T-helper 2 cell treated with Interferon-gamma antibody and Interleukin-4, amounts not matched to agents 5 μg/mL and 100 μg/mL, for 36 hours (primary cell): ENCODE measurements around the gene NUP58.
"Not testable (repeated sequence)": the region's sequence is repeated elsewhere in the genome, so short reads cannot be mapped to it uniquely, and the experiment has no call there.

Source experiments
- DNase-seq: peaks from one replicate; pipeline ENCODE4 v3.0.0; 2021; ENCODE audit warnings: low spot score
- H3K27ac Mint-ChIP-seq: one replicate; pipeline ENCODE4 v1.8.0; 2021; ENCODE audit warnings: mild to moderate bottlenecking, mixed read lengths
- H3K27me3 Mint-ChIP-seq: one replicate; pipeline ENCODE4 v1.8.0; 2021; ENCODE audit warnings: low read depth, mixed read lengths
- H3K36me3 Mint-ChIP-seq: one replicate; pipeline ENCODE4 v1.8.0; 2021; ENCODE audit warnings: low read depth, mixed read lengths
- H3K4me1 Mint-ChIP-seq: one replicate; pipeline ENCODE4 v1.8.0; 2021; ENCODE audit warnings: low read depth, mixed read lengths
- H3K4me3 Mint-ChIP-seq: one replicate; pipeline ENCODE4 v1.8.0; 2022; ENCODE audit warnings: mild to moderate bottlenecking, moderate library complexity, mixed read lengths
- H3K9me3 Mint-ChIP-seq: one replicate; pipeline ENCODE4 v1.8.0; 2021; ENCODE audit warnings: mixed read lengths

NUP58 gene

DNA sequence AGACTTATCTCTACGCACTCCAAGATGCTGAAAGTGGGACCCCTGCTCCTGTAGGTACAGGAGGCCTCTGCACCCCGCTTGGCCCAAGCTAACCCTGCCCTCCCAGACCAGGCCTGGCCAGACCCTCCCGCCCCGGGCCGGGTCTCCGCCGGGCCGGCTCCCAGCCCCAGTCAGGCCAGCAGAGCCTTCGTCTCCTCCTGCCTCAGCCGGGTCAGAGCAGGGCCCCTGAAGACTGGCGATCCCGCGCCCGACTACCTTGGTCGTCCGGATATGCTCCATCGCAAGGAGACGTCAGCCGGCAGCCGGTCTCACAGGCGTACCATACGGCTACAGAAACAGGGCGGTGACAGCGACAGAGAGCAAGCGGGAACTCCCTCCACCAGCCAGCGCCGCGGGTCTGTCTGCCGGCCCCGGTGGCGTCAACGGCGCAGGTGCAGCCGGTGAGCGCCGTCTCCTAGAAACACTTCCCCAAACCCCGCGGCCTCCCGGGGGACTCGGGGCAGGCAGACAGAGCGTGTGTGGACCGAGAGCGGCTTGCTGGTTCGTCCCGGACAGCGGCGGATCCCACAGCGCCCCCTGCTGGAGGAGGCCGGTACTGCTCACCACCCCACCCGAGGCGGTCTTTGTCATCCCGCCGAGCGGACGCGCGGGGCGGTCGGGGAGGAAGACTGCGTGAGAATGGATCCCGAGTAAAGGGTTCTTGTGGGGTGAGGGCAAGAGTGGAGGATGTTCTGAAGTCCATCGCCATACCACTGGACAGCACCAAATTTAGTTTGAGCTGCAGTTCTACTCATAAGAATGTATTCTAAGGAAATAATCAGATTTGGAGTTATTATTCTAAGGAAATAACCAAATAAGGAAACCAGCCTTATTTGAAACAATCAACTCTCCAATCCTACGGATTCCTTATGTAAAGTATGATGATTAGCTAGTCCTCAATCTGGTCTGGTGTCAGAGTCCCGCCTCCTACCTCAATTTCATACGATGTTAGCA, 14.2 kb upstream of the NUP58 start, which contains the start of gene MTMR6:
MTMR6 (minus strand) TSS at position 520 of the 993 bp plus-strand sequence; CDS start at position 279, 241 bp downstream.
- Mint-ChIP-seq H3K36me3 (peaks cover 19% of the 10 kb centered on the region), H3K27me3 (peaks cover 19% of the 10 kb centered on the region), H3K4me1 (peaks cover 33% of the 10 kb centered on the region), H3K4me3 (peak within 1 kb of the TSS; percentile 97), H3K27ac (peak within 1 kb of the TSS; percentile 98), H3K9me3 (no peaks in the 10 kb centered on the region)
- DNase-seq: peak; percentile 92

DNA sequence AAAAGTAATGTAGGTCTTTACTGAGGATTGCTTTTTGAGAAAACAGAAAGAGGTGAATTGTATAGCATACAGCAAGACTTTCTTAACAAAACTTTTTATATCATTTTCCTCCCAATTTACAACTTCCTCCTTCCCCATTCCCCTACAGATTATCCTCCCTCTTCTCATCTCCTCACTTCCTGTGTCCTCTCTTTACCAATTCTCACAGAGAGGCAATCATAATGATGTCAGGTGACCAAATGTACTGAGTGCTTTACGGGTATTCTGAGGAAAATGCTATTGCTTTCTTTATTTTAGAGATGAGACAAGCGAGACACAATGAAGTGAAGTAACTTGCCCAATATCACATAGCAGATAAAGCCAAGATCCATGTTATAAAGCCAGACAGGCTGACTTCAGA, 12.5 kb upstream of the NUP58 start:
- Mint-ChIP-seq H3K4me1 (peaks cover 26% of the 10 kb centered on the region), H3K27ac (no peak overlapping the region), H3K4me3 (no peak overlapping the region), H3K36me3 (peaks cover 11% of the 10 kb centered on the region), H3K9me3 (no peaks in the 10 kb centered on the region), H3K27me3 (peaks cover 19% of the 10 kb centered on the region)
- no peak for DNase-seq

DNA sequence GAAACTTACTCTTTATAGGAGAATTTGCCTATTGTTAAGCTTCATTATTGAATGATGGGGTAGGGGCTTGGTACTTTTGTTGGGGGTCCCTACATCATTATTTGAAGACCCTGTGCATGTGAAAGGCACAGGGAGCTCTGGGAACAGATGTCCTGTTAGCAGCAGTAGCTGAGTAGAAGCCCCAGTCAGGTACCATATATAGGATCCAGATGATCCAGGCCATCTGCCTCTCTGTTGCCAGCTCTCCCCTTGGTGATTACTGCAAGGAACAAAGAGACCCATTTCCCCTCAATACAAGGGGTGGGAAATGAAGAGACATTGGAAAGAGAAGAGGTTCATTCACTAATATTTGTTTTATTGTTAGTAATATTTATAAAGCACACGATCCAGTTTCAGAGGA, 9.7 kb upstream of the NUP58 start:
- H3K9me3 Mint-ChIP-seq: no peaks in the 10 kb centered on the region
- H3K27ac Mint-ChIP-seq: no peak overlapping the region

DNA sequence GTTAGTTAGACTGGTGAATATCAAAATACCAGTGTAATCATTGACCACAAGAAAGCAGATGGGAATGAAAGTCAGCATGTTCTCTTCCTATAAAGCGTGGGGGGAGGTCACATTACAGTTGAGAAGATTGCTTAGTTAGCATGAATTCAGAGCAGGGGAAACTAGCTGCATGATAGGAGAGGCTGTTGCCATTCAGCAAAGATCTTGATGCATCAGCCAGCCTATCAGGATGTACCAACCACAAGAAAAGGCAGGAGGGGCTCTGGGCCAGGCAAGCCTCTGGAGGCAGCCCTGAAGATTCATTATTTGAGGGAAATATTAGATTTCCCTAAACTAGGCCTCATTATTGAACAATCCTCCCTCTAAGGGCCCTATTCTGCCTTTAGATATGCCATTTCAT, 9.1 kb upstream of the NUP58 start:
- Mint-ChIP-seq H3K4me1 (peaks cover 14% of the 10 kb centered on the region), H3K36me3 (no peaks in the 10 kb centered on the region), H3K4me3 (no peak overlapping the region), H3K9me3 (no peaks in the 10 kb centered on the region), H3K27me3 (peaks cover 46% of the 10 kb centered on the region), H3K27ac (peak overlapping the region; percentile 15)
- no peak for DNase-seq

More for the DNA sequence above, 9.7 kb upstream of the NUP58 start:
- Mint-ChIP-seq H3K36me3 (no peaks in the 10 kb centered on the region), H3K4me3 (no peak overlapping the region), H3K27me3 (peaks cover 40% of the 10 kb centered on the region), H3K4me1 (peaks cover 14% of the 10 kb centered on the region)
- DNase-seq: no peak

DNA sequence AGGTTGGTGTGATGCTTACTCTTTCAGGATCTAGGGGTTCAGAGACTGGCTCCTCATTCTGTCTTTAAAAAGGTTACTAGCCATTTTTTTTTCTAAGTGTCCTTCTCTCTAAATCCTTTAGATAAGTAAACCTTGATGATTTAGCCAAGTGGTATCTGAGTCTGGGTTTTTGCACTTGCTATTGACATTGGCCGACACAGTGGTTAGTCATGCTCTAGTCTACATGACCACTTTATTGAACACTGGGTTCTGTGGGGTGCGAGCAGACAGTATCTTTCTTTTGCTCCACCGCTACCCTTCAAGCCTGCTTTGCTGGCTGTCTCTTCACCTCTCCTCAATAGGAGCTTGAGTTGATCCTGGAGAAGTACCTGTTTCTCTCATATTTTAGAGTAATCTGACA, 6.2 kb upstream of the NUP58 start:
- Mint-ChIP-seq H3K36me3 (no peaks in the 10 kb centered on the region), H3K27ac (no peak overlapping the region), H3K9me3 (no peaks in the 10 kb centered on the region), H3K4me3 (no peak overlapping the region), H3K4me1 (peaks cover 5% of the 10 kb centered on the region), H3K27me3 (peaks cover 49% of the 10 kb centered on the region)
- DNase-seq: no peak

DNA sequence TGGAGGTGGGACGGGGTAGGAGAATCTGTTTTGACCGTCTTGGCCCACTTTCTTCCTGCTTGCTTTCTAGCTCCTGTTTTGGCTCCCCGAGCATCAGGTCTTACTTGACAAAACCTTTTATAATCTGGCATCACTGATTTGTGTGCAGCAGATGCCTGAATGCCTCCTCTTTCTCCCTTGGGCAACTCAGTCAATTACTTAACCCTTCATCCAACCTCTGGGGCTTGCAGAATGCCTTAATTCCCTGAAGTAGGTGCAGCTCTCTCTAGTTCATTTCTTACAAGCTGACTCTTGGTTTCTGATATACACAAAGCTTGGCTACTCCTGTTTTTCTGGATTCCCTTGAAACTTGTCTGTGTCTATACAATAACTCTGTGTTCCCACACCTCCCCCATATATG, 5.7 kb upstream of the NUP58 start:
- Mint-ChIP-seq H3K27me3 (peaks cover 49% of the 10 kb centered on the region), H3K27ac (no peak overlapping the region)

DNA sequence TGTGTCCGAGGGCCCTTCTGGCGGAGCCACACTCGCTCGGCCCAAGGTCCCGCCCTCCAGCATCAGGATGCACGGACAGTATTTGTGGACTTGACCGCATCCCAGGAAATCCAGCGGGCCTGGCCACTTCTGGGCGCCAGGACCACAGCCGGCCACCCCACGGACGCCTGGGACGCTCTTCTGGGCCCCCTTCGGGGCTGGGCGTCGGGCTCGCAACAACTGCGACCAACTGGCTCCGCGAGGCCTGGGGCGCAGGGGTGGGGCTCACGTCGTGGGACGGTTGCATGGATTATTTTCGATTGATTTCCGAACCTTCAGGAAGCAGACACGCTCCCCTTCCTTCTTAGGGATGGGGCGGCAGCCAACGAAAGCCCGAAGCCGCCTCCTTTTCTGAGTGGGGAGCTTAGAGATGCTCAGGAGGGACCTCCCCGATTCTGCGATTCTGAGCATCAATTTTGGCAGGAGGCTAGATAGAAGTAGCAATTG, 521 bp upstream of the NUP58 start:
- Mint-ChIP-seq H3K9me3 (no peaks in the 10 kb centered on the region), H3K36me3 (peaks cover 28% of the 10 kb centered on the region), H3K27ac (peak overlapping the region; percentile 94), H3K4me1 (peaks cover 26% of the 10 kb centered on the region), H3K27me3 (peaks cover 28% of the 10 kb centered on the region), H3K4me3 (peak overlapping the region; percentile 96)
- no peak for DNase-seq

More for the DNA sequence above, 5.7 kb upstream of the NUP58 start:
- Mint-ChIP-seq H3K4me3 (no peak overlapping the region), H3K4me1 (peaks cover 5% of the 10 kb centered on the region), H3K36me3 (no peaks in the 10 kb centered on the region), H3K9me3 (no peaks in the 10 kb centered on the region)
- DNase-seq: no peak

DNA sequence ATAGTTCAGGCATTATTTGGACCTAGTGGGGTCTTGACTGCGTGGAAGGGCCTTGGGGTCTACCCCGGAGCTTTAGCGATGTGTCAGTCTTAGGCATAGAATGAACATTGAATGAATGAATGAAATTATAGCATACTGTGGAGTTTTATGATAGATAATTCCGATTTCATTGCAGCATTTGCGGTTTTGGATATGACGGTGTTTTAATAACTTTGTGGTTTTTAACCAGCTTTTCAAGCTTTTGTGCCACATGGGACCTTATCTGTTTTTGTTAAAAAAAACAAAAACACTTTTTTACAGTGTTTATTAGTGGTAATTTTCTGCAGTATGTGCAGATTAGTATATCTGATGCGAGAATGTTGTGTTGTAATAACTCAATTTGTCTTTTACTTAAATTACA, 696 bp downstream of the NUP58 start:
- peaks cover 17% of the 10 kb centered on the region for H3K27me3 Mint-ChIP-seq
- peaks cover 33% of the 10 kb centered on the region for H3K4me1 Mint-ChIP-seq
- peak overlapping the region; percentile 96 for H3K4me3 Mint-ChIP-seq
- H3K9me3 Mint-ChIP-seq: no peaks in the 10 kb centered on the region
- H3K36me3 Mint-ChIP-seq: peaks cover 34% of the 10 kb centered on the region
- no peak for DNase-seq
- peak overlapping the region; percentile 94 for H3K27ac Mint-ChIP-seq

DNA sequence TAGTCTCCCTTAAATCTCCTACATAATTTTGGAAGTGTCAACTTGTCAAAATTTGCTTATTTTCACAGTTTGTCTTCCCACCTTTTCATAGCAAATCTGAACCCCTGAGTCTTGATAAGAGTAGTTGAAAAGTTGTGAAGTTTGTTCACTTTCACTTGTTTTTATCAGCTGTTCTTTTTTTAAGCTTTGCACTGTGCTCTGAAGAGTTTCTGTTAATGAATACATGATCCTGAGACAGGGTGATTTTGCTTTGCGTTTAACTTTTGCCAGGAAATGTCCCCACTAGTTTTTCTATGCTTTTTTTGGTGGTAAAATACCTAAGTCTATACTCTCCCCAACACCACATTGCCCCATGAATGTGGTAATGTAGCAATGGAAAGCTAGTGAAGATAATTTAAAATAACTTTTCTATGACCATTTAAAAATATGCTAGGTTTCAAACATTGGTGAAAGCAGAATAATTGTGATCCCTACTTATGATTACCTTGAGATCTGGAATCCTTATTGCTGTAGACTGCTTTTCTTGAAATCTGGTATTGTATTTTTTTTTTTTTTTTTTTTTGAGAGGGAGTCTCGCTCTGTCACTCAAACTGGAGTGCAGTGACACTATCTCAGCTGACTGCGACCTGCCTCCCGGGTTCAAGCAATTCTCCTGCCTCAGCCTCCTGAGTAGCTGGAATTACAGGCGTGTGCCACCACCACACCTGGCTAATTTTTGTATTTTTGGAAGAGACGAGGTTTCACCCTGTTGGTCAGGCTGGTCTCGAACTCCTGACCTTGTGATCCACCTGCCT, 5.4 kb downstream of the NUP58 start:
- peaks cover 62% of the 10 kb centered on the region for H3K36me3 Mint-ChIP-seq
- no peak for DNase-seq
- no peaks in the 10 kb centered on the region for H3K9me3 Mint-ChIP-seq
- H3K27me3 Mint-ChIP-seq: no peaks in the 10 kb centered on the region
- peaks cover 32% of the 10 kb centered on the region for H3K4me1 Mint-ChIP-seq
- peak overlapping the region; percentile 55 for H3K27ac Mint-ChIP-seq
- no peak overlapping the region for H3K4me3 Mint-ChIP-seq

DNA sequence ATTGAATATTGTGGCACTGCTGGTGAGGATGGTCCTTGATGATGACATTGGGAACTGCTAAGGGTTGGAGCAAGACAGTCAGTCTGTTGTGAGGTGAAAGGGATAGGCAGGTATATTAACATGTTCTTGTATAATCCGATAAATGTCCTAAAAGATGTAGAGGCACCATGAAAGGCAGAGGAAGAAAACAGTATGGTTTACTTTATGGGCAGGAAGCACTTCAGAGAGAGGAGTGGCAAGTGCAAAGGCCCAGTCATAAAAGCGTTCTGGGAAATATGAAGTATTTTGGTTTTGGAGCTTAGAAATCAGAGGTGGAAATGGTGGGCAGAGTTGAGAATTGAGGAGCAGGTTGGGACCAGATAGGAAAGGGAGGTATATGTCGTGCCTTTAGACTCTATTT, 9.5 kb downstream of the NUP58 start:
- no peak for DNase-seq
- no peak overlapping the region for H3K27ac Mint-ChIP-seq
- H3K36me3 Mint-ChIP-seq: peaks cover 57% of the 10 kb centered on the region
- no peaks in the 10 kb centered on the region for H3K9me3 Mint-ChIP-seq
- no peak overlapping the region for H3K4me3 Mint-ChIP-seq
- peaks cover 11% of the 10 kb centered on the region for H3K4me1 Mint-ChIP-seq
- no peaks in the 10 kb centered on the region for H3K27me3 Mint-ChIP-seq

DNA sequence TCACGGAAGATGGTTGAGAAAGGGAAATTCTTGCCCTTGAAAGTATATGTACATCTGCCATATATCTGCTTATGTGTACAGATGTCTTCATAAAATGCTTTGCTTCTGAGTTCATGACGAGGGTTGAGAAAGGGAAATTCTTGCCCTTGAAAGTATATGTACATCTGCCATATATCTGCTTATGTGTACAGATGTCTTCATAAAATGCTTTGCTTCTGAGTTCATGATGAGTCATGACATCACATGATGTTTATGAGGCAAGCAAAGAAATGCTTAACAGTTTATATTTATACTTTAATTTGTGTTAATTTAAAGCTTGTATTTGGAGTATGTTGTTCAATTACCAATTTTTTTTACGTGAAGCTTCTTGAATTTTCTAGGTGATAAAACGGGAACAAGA, 17.5 kb downstream of the NUP58 start:
- not testable (repeated sequence) for H3K27ac Mint-ChIP-seq, H3K9me3 Mint-ChIP-seq, H3K4me3 Mint-ChIP-seq, DNase-seq, H3K4me1 Mint-ChIP-seq, H3K27me3 Mint-ChIP-seq
- peaks cover 43% of the 10 kb centered on the region for H3K36me3 Mint-ChIP-seq

DNA sequence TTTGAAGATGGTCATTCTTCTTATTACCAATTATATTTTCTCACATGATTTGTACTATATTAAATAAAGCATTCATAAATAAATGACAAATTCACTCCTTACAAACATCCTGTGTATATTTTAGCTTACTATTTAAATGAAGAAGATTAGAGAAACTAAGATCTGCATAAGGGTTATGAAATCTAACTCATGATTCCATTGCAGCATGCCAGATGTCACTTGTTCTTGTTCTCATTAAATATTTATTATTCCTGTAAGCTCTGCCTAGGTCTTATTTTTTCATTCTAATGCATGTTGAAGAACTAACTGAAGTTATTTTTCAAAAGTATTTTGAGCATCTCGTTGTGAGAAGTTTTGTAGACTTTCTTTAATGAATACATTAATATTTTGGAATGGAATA, 18.3 kb downstream of the NUP58 start:
- Mint-ChIP-seq H3K36me3 (peaks cover 43% of the 10 kb centered on the region), H3K4me1 (peaks cover 8% of the 10 kb centered on the region), H3K27ac (no peak overlapping the region), H3K9me3 (no peaks in the 10 kb centered on the region), H3K27me3 (no peaks in the 10 kb centered on the region), H3K4me3 (no peak overlapping the region)
- no peak for DNase-seq

DNA sequence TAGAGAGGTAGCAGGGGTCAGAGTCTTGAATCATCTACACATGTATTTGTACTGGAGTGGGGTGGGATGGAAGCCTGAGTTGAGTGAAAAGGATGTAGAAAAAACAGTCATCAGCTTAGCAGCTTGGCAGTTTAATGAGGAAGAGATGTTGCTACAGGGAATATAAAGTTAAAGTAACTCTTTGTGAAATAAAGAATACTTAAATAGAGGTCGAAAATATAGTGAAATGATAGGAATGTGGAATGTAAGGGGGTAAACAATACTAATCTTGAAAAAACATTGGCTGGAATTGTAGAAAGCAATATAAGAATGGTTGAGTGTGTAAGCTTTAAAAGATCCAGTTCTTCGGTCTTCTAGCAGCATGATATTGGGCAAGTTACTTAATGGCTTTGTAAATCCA, 22.7 kb downstream of the NUP58 start:
- no peak for DNase-seq
- no peak overlapping the region for H3K4me3 Mint-ChIP-seq
- no peaks in the 10 kb centered on the region for H3K4me1 Mint-ChIP-seq
- no peak overlapping the region for H3K27ac Mint-ChIP-seq
- H3K9me3 Mint-ChIP-seq: no peaks in the 10 kb centered on the region
- peaks cover 39% of the 10 kb centered on the region for H3K36me3 Mint-ChIP-seq
- no peaks in the 10 kb centered on the region for H3K27me3 Mint-ChIP-seq

DNA sequence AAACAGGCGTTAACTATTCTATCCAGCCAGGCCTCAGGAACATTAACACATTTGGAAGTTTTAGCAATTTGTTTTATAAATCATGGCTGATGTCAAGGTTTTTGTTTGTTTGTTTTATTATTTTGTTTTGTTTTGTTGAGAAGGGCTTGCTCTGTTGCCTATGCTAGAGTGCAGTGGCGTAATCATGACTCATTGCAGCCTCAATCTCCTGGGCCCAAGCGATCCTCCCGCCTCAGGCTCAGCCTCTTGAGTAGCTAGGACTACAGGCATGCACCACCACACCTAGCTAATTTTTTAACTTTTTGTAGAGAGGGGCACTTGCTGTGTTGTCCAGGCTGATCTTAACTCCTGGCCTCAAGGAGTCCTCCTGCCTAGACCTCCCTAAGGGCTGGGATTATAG, 28.3 kb downstream of the NUP58 start:
- Mint-ChIP-seq H3K4me3 (no peak overlapping the region), H3K27ac (no peak overlapping the region), H3K9me3 (no peaks in the 10 kb centered on the region), H3K4me1 (peaks cover 2% of the 10 kb centered on the region), H3K36me3 (peaks cover 52% of the 10 kb centered on the region), H3K27me3 (no peaks in the 10 kb centered on the region)
- no peak for DNase-seq
